DND-41 (cell line): ENCODE data around the gene MAN2B2.

Source experiments
- ATAC-seq: fragments of 200-7000 bp; cut with Tn5 transposase; 3 replicates; pipeline ENCODE4 v1.9.1; 2021; ENCODE audit warnings: low read depth; ENCODE audit not compliant: insufficient read depth
- DNase-seq: peaks from one replicate; pipeline ENCODE4 v3.0.0-alpha.2; 2020
- H2AFZ ChIP-seq: 2 replicates; pipeline ENCODE4 v1.6.0; 2012; ENCODE audit warnings: low read depth, low read length
- H3K27ac ChIP-seq: 2 replicates; pipeline ENCODE4 v1.5.1; 2012; ENCODE audit warnings: low read length, inconsistent platforms
- H3K27me3 ChIP-seq: fragments of 200-600 bp; sonication (generic); 2 replicates; pipeline ENCODE4 v1.6.0; 2012; ENCODE audit warnings: low read length, mild to moderate bottlenecking, inconsistent platforms; ENCODE audit not compliant: insufficient read depth, poor library complexity
- H3K36me3 ChIP-seq: 2 replicates; pipeline ENCODE4 v1.5.1; 2012; ENCODE audit warnings: low read length, inconsistent platforms; ENCODE audit not compliant: insufficient read depth
- H3K4me1 ChIP-seq: 2 replicates; pipeline ENCODE4 v1.5.1; 2012; ENCODE audit warnings: mild to moderate bottlenecking, low read length; ENCODE audit not compliant: insufficient read depth
- H3K4me2 ChIP-seq: 2 replicates; pipeline ENCODE4 v1.6.0; 2012; ENCODE audit warnings: mild to moderate bottlenecking, moderate library complexity, low read length, inconsistent platforms; ENCODE audit not compliant: insufficient read depth
- H3K4me3 ChIP-seq, 2 experiments: fragments of 200-600 bp in 1 of 2; shearing (Covaris generic) in 1 of 2; 2 replicates each; pipeline ENCODE4 v1.5.1; 2012 to 2016; ENCODE audit warnings: inconsistent platforms in 2 of 2, low read length in 2 of 2, mild to moderate bottlenecking in 2 of 2, low read depth in 1 of 2, moderate library complexity in 1 of 2
- H3K79me2 ChIP-seq: 2 replicates; pipeline ENCODE4 v1.6.0; 2012; ENCODE audit warnings: low read length, inconsistent platforms; ENCODE audit not compliant: insufficient read depth
- H3K9ac ChIP-seq: 2 replicates; pipeline ENCODE4 v1.6.0; 2012; ENCODE audit warnings: low read depth, mild to moderate bottlenecking, inconsistent platforms, low read length, moderate library complexity
- H3K9me3 ChIP-seq: 2 replicates; pipeline ENCODE4 v1.5.1; 2012; ENCODE audit warnings: low read length, moderate library complexity, mild to moderate bottlenecking, inconsistent platforms; ENCODE audit not compliant: insufficient read depth, severe bottlenecking
- H4K20me1 ChIP-seq: 2 replicates; pipeline ENCODE4 v1.6.0; 2012; ENCODE audit warnings: low read length; ENCODE audit not compliant: insufficient read depth
- EZH2 ChIP-seq: IDR thresholded peaks from 3 replicates; pipeline ENCODE4 v1.6.1; 2012; ENCODE audit warnings: borderline replicate concordance, low read depth, mild to moderate bottlenecking, moderate library complexity, low read length, inconsistent platforms; ENCODE audit not compliant: severe bottlenecking
- TF ChIP-seq, protein P1 (sequence below): IDR thresholded peaks from 2 replicates; pipeline ENCODE4 v1.5.1; 2012; ENCODE audit warnings: borderline replicate concordance, low read length, moderate library complexity, mild to moderate bottlenecking; ENCODE audit not compliant: poor library complexity, severe bottlenecking; ENCODE audit errors: extremely low read depth

Gene MAN2B2

DNA sequence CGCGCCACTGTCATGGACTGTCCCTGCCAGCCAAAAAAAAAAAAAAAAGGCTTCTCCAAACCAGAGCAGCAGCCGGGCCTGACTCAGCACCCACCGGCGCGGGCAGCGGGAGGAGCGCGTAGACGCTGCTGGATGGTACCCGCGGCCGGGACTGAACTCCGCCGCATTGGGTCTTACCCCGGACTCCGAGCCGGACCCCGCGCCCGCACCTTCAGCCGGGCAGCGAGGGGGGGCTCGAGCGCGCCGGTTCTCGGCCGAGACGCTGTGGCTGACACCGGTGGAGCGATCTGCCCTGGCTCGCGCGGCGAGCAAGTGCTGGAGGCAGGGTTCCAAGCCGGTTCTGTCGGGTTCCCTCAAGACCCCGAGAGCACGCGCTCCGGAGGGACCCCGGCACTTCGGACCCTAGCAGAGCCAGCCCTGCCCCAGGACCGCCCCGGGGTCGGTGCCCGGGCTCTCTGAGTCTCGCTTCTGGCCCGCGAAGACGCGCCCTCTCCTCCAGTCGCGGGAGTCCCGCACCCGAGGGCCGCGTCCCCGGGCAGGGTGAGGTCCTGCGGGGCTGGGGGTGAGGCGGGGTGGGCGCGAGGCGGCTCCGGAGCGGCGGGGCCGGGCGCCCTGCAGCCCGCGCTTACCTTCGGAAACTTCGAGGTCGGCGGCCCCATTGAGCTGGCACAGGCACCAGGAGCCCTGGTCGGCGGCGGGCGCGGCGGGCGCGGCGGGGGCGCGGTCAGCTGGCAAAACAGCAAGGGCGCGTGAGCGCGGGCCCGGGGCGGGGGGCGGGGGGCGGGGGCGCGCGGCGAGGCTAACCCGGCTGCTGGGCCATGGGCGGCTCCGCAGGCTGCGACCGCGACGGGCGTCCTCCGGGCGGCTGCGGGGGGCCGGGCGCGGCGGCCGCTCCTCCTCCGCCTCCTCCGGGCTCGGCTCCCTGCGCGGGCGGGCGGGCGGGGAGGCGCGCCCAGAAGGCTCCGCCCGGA, 11.8 kb upstream of the MAN2B2 start:
- Histone ChIP-seq H3K36me3 (no peaks in the 10 kb centered on the region), H3K4me1 (no peaks in the 10 kb centered on the region), H3K9ac (no peak overlapping the region), H3K4me2 (no peak overlapping the region), H3K9me3 (no peaks in the 10 kb centered on the region), H3K27me3 (no peaks in the 10 kb centered on the region), H3K4me3 (no peak overlapping the region), H2AFZ (no peak overlapping the region), H3K79me2 (no peaks in the 10 kb centered on the region), H3K27ac (no peak overlapping the region), H4K20me1 (peaks cover 3% of the 10 kb centered on the region; the same call in 1 of the 2 replicates)
- ATAC-seq (no peak), DNase-seq (no peak)
- TF ChIP-seq, protein P1, sequence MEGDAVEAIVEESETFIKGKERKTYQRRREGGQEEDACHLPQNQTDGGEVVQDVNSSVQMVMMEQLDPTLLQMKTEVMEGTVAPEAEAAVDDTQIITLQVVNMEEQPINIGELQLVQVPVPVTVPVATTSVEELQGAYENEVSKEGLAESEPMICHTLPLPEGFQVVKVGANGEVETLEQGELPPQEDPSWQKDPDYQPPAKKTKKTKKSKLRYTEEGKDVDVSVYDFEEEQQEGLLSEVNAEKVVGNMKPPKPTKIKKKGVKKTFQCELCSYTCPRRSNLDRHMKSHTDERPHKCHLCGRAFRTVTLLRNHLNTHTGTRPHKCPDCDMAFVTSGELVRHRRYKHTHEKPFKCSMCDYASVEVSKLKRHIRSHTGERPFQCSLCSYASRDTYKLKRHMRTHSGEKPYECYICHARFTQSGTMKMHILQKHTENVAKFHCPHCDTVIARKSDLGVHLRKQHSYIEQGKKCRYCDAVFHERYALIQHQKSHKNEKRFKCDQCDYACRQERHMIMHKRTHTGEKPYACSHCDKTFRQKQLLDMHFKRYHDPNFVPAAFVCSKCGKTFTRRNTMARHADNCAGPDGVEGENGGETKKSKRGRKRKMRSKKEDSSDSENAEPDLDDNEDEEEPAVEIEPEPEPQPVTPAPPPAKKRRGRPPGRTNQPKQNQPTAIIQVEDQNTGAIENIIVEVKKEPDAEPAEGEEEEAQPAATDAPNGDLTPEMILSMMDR, result no peak
- TF ChIP-seq EZH2, result no peak

DNA sequence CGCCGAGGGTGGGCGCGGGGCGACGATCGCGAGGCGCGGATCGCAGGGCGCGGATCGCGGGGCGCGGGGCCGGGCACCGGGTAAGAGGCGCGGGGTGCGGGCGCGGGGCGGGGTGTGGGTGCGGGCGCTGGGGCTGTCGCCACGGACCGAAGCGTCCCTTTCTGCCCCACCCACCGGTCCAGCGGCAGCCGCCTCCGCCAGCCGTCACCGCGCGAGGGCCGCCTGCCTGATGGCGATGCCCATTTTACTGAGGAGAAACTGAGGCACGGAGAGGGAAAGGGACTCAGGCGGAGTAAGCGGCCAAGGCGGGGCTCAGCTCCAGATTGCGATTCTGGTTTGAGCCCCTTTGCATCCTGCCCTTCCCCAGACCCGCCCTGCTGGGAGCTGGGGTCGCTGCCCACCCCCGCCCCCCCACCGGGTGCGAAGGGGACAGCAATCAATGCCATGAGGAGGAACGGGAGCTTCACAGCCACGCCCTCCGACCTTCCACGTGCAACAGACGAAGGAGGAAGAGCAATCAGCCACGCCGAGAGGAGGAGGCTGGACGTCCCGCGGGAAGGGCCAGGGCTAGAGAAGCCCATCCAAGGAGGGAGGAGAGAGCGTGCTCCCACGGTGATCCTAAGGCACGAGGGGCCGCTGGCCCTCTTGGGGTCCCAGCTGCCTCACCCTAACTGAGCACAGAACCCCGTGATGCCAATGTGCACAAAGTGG, 10.9 kb upstream of the MAN2B2 start:
- Histone ChIP-seq H3K27me3 (no peaks in the 10 kb centered on the region), H3K4me3 (no peak overlapping the region)

DNA sequence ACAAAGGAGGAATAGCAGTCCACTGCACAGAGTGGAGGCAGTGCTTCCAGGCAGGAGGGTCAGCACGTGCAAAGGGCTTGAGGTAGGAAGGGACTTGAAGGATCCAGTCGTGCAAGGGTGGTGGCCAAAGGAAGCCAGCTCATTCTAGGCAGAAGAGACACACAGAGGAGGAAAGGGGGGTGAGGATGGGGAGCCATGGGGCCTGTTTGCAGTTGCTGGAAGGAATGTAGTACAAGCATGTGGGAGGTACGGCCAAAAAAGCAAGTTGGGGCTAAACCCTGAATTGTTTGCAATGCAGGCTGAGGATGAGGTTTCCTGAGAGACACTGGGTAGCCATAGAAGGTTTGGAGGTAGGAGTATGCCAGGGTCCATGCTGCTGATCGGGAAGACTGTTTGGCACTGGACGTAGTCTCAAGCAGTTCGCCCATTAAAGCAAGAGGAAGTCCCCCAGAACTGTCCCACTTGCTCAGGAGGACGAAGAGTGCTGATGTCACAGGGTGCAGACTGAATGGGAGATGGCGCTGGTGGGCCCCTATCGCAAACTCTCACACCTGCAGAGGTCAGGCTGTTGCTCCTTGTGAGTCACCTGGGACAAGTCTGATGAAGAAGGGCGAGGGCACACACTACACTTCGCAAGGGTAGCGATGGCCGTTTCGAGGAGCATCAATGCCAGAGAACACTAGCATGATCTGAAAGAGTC, 9.1 kb upstream of the MAN2B2 start:
- TF ChIP-seq EZH2, result no peak
- TF ChIP-seq, protein P1, result no peak
- no peak for ATAC-seq
- no peaks in the 10 kb centered on the region for H3K27me3 ChIP-seq
- H3K79me2 ChIP-seq, result no peaks in the 10 kb centered on the region
- peaks cover 3% of the 10 kb centered on the region; the same call in 1 of the 2 replicates for H4K20me1 ChIP-seq
- H2AFZ ChIP-seq, result no peak overlapping the region
- no peak overlapping the region for H3K4me2 ChIP-seq
- no peaks in the 10 kb centered on the region for H3K9me3 ChIP-seq
- H3K4me3 ChIP-seq, result no peak overlapping the region
- DNase-seq, result no peak
- H3K9ac ChIP-seq, result no peak overlapping the region
- H3K4me1 ChIP-seq, result no peaks in the 10 kb centered on the region
- H3K27ac ChIP-seq, result no peak overlapping the region
- no peaks in the 10 kb centered on the region for H3K36me3 ChIP-seq

More for the DNA sequence above, 10.9 kb upstream of the MAN2B2 start:
- H3K4me1 ChIP-seq, result no peaks in the 10 kb centered on the region
- H3K36me3 ChIP-seq, result no peaks in the 10 kb centered on the region
- TF ChIP-seq, protein P1, result no peak
- no peak for TF ChIP-seq EZH2
- ATAC-seq, result no peak
- no peaks in the 10 kb centered on the region for H3K9me3 ChIP-seq
- H3K79me2 ChIP-seq, result no peaks in the 10 kb centered on the region
- peaks cover 3% of the 10 kb centered on the region; the same call in 1 of the 2 replicates for H4K20me1 ChIP-seq
- H3K4me2 ChIP-seq, result no peak overlapping the region
- H2AFZ ChIP-seq, result no peak overlapping the region
- no peak overlapping the region for H3K27ac ChIP-seq
- H3K9ac ChIP-seq, result no peak overlapping the region
- no peak for DNase-seq
